DMS79 (cell line): ENCODE data around the gene LRRTM4.

ENCODE experiments used
- DNase-seq: peaks from one replicate; lab custom pipeline; 2025; lab: John Stamatoyannopoulos, UW

Gene LRRTM4

GRCh38 chr2:76985387-76986136 lies 536.6 kb downstream of the LRRTM4 start:
- DNase-seq, result no peak

DNA sequence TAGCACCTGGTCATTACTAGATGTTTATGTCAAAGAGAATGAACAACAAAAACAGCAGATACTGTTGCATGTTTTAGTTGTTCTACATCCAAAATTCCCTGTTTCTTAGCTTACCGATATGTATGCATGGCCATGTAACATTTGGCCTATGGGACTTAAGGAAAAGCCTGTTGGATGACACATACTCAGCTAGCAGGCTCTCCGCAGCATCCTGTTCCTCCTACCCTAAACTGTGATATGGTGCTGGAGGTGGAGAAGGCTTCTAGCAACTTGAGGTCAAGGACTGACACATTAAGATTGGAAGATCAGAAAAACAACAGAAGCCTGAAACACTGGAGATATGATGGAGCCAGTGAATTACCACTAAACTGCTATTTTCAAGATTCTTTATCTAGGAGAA lies 537.8 kb downstream of the LRRTM4 start:
- DNase-seq, result no peak

- DNase-seq, result no peak
Observed at GRCh38 chr2:76980067-76980787, 541.9 kb downstream of the LRRTM4 start.

GRCh38 chr2:76977846-76978727 lies 544.1 kb downstream of the LRRTM4 start:
- no peak for DNase-seq

- no peak for DNase-seq
Observed at GRCh38 chr2:76975752-76976151, 546.4 kb downstream of the LRRTM4 start.

DNA sequence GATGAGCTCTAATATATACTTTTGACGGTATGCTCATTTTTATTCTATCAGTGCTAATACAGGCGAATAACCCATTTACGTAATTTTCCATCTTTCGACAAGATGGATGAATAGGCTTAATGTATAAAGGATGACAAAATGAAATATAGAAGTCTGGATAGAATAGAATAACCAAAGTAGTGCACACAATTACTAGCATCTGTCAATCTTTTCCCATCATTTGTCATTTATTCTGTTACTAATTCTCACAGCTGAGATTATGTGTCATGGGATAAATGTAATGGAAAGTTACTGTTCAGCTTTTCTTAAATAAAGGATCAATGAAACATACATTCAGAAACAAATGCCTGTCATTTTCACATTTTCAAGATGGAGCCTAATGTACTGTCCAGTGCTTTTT lies 548.6 kb downstream of the LRRTM4 start:
- DNase-seq, result no peak

GRCh38 chr2:76965772-76966171 lies 556.4 kb downstream of the LRRTM4 start:
- no peak for DNase-seq

- no peak for DNase-seq
Observed at GRCh38 chr2:76958749-76959148, 563.4 kb downstream of the LRRTM4 start.

DNA sequence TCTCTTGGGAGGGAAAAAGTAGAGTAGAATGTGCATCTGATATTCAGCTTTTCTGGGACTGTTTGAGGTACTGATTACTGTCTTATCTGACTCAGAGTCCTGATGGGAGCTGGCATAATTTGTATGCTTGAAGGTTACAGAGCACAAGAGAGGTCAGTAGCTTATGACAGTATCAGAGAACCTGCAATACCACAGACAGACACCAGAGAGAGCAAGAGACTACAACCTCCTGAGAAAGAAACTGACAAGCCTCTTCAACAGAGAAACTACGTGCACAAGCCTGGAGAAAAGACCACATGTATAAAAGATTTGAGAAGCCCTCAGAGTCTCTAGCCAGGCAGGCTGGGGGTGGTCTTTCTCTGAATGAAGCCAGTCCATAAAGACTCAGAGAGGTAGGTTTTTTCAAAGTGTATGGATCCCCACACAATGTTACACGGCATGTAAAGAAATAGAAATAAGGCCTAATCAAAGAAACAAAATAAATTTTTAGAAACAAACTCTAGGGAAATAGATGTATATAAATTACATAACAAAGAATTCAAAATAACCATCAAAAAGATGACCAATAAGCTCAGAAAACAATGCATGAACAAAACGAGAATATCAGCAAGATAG lies 568.3 kb downstream of the LRRTM4 start:
- DNase-seq, result no peak

- peak; percentile 97 for DNase-seq
Observed at GRCh38 chr2:76946631-76947145, 575.5 kb downstream of the LRRTM4 start.

DNA sequence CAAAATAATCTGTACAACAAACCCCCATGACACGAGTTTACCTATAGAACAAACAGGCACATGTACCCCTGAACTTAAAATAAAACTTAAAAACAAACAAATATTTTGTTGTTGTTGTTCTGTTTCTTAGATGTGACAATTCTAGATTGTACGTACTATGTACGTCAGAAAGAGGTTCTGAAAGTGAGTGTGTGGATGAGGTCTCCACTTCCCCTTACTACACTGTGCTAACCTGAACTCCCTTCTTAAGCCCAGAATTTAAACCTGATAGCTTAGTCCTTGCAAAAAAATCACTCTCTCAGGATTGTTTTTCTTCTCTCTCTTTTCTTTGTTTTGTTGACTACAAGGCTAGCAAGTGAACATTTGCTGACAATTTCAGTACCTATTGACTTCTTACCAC lies 581.6 kb downstream of the LRRTM4 start:
- DNase-seq, result no peak

DNA sequence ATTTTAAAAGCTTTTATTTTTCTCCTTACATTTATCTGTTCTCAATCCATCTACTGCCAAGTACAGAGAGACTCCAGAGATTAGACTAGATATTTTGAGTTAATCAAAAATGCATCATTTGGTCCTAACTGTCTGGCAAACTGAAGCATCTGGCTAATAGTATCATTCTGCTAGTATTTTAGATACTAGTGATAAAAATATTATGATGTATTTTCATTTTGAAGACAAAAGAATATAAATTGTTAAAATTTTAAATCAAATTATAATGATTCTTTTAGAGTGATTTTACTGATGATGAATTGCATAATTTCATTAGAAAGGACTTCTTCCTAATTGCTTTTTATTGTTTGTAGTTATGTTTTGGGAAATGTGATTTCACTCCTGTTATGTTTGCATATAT lies 584.0 kb downstream of the LRRTM4 start:
- DNase-seq, result no peak

DNA sequence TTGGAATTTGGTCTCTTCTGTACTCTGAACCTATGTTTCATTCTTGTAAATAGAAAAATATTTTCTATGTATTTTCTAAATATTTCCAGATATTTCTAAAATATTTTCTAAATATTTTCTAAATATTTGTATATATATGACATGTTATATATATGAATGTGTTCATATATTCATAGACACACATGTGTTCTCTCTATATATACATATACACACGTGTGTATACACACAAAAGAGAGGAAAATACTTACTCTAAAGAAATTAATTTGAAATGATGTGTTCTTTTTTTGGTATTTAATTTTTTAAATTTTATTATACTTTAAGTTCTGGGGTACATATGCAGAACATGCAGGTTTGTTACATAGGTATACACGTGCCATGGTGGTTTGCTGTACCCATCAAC lies 589.6 kb downstream of the LRRTM4 start:
- DNase-seq, result no peak

DNA sequence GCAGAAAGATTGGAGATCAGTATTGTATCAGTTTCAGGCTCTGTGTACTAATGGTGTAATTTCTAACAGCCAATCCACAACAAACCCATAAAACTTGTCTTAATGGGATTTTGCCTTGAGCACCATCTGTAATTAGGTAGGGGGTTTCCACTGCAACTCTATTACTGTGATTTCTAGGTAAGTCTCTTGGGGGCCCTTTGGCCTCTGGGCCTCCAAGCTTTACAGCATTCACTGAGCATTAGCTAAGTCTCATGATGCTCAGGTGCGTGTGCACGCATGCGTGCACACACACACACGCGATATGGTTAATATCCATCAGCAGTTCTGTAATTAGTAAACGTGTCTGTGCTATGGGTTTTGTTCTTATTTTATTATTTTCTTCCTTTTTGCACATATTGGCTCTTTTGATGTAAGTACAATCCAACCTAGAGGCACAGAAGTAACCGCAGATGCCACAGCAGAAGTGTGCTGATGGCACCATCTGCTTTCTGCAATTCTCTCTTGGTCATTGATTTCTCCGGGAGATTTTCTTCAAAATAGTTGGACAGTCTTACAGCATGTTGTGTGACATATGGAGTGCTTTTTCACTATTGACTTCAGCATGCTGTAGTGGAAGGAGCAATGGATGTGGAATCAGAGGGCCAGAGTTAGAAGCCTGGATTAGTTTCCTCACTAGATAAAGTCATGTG lies 592.0 kb downstream of the LRRTM4 start:
- DNase-seq, result no peak

DNA sequence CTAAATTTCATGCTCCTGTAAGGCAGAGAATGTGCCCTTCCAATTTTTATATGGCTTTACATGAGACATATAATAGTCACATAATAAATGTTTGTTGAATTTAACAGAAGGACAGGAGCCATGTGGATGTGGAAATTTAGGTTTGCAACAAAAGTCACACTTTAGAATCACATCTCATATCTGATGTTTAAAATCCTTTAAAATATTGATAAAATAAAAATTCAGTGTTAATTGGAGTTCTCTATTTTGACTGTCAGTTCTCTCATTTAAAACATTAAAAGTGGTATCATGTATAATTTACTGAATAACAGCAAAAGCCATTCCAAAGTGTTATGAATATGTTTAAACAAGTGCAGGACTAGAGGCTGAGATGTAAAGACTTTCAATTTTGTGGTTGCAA lies 594.1 kb downstream of the LRRTM4 start:
- DNase-seq, result no peak

DNA sequence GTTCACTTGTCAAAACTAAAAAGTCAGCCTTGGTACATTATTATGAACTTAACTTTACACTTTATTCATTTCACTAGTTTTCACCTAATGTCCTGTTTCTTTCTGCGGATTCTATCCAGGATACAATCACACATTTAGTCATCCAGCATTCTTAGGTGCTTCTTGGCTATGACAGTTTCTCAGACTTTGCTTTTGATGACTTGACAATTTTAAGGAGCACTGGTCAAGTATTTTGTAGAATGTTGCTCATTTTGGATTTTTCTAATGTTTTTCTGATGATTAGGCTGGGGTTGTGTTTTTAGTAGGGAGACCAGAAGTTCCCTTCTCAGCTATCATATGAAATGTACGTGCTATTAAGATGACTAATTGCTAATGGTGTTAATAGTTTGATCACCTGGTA lies 601.2 kb downstream of the LRRTM4 start:
- DNase-seq, result no peak

DNA sequence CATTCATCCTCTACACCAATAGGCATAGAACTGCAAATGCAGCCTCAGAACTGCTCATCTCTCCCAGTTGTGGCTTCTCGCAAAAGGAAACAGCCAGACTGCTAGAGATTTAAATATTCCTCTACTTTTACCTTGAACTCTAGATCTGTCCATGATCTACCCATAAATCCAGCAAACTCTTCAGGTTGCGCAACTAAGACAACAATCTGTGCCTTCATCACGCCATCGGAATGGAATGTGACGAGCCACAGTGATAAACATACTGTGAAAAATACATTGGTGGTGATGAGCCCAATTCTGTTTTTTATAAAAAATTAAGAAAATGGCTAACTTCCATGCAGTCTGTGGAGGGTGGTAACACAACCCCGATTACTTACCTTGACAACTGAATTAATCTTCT lies 626.7 kb downstream of the LRRTM4 start:
- no peak for DNase-seq

DNA sequence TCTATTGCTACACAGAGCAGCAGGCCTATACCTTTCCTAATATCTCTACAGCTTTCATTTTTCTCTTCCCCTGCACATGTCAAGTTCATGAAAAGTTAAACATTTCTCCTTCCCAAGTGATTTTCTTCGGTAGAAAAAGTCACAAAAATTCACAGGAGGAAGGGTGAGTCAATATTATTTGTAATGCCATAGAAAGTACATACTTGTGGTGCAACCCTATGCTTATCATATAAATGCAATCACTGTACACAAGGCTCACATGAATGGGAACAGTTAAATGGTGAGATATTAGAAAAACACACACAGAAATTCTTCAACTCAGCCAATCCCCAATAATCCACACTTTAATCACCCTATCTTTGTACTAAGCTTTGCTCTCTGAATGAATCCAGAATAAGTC lies 651.6 kb downstream of the LRRTM4 start:
- no peak for DNase-seq

DNA sequence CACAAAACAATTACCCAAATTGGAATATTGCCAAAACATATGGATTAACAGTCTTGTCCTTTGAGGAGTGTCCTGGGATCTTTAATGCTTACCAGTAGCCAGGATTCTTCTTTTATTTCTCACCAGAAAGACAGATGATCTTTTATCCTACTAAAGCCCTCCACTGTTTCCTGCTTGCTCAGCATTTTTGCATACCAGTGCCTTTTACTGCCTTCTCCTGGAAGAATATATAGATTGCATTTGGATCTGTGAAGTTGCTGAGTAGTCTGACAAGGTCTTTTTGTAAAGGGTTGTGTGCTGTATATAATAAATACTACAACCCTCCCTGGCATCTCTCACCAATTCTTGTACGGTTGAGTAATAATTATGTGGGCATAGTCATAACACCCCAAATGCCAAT lies 652.2 kb downstream of the LRRTM4 start:
- no peak for DNase-seq

GRCh38 chr2:76867854-76868253 lies 654.3 kb downstream of the LRRTM4 start:
- DNase-seq, result no peak

- no peak for DNase-seq
Observed at GRCh38 chr2:76866464-76866863, 655.7 kb downstream of the LRRTM4 start.
